PC-3 (cell line): ENCODE measurements around the gene EFCAB9. TPM values are rescaled to one million over a fixed set of nuclear protein-coding genes. Genes with fewer than 3 reads are reported as not detected.
A peak's percentile ranks its signal among the peaks of the same experiment; 100 is the strongest.

Experiments used
- ATAC-seq: fragments of 200-7000 bp; cut with Tn5 transposase; 2 replicates; pipeline ENCODE4 v1.9.1; 2020; ENCODE audit warnings: mild to moderate bottlenecking, moderate library complexity
- BruUV-seq: library from RNA; stranded (reverse); fragments of 400-500 nt; replicated peaks from 2 replicates; lab custom pipeline; 2021; lab: Mats Ljungman, UMichigan
- CTCF ChIA-PET: fragments of 300-600 bp; sonication (Branson Sonifier 250); formaldehyde crosslinking; loops from one replicate; lab custom pipeline; 2022; ENCODE audit warnings: antibody characterized with exemption; lab: Charles Lee
- POLR2A ChIA-PET: fragments of 300-600 bp; sonication (Branson Sonifier 250); formaldehyde crosslinking; loops from one replicate; lab custom pipeline; 2022; ENCODE audit warnings: antibody characterized with exemption; ENCODE audit not compliant: unreplicated experiment; lab: Charles Lee
- DNase-seq: peaks from one replicate; pipeline ENCODE4 v3.0.0-alpha.2; 2015
- H2AFZ ChIP-seq: fragments of 300-600 bp; sonication (generic); 2 replicates; pipeline ENCODE4 v1.6.0; 2016; ENCODE audit warnings: antibody characterized with exemption, low read length
- H3F3A ChIP-seq: fragments of 300-600 bp; sonication (generic); one replicate; pipeline ENCODE4 v1.6.0; 2017; ENCODE audit warnings: antibody characterized with exemption, low read length, control low read depth, mild to moderate bottlenecking; ENCODE audit not compliant: unreplicated experiment
- H3K27ac ChIP-seq: fragments of 300-600 bp; sonication (generic); 2 replicates; pipeline ENCODE4 v1.5.1; 2016; ENCODE audit warnings: mild to moderate bottlenecking, low read length
- H3K27me3 ChIP-seq: fragments of 300-600 bp; sonication (generic); 2 replicates; pipeline ENCODE4 v1.6.1; 2016; ENCODE audit warnings: low read length, mixed read lengths
- H3K36me3 ChIP-seq: fragments of 300-600 bp; sonication (generic); 2 replicates; pipeline ENCODE4 v1.6.1; 2016; ENCODE audit warnings: low read depth, mixed run types, low read length, mixed read lengths
- H3K4me1 ChIP-seq: fragments of 300-600 bp; sonication (generic); 2 replicates; pipeline ENCODE4 v1.5.1; 2016; ENCODE audit warnings: low read length; ENCODE audit not compliant: insufficient read depth
- H3K4me2 ChIP-seq: fragments of 300-600 bp; sonication (generic); 2 replicates; pipeline ENCODE4 v1.6.0; 2016; ENCODE audit warnings: low read length
- H3K4me3 ChIP-seq: fragments of 300-600 bp; sonication (generic); 2 replicates; pipeline ENCODE4 v1.5.1; 2016; ENCODE audit warnings: mild to moderate bottlenecking, low read length, mixed read lengths
- H3K79me2 ChIP-seq: fragments of 300-600 bp; sonication (generic); 2 replicates; pipeline ENCODE4 v1.6.1; 2017; ENCODE audit warnings: low read length, mixed read lengths
- H3K9ac ChIP-seq: fragments of 300-600 bp; sonication (generic); 2 replicates; pipeline ENCODE4 v1.6.0; 2016; ENCODE audit warnings: mild to moderate bottlenecking, low read length
- H3K9me2 ChIP-seq: fragments of 300-600 bp; sonication (generic); replicated peaks from 2 replicates; pipeline ENCODE4 v1.6.1; 2016; ENCODE audit warnings: mixed run types, low read length, mixed read lengths
- H3K9me3 ChIP-seq: fragments of 300-600 bp; sonication (generic); 2 replicates; pipeline ENCODE4 v1.6.1; 2016; ENCODE audit warnings: low read length, mixed read lengths
- H4K20me1 ChIP-seq: fragments of 300-600 bp; sonication (generic); 2 replicates; pipeline ENCODE4 v1.6.1; 2016; ENCODE audit warnings: low read length, mixed read lengths
- CTCF ChIP-seq: fragments of 300-600 bp; sonication (generic); conservative IDR thresholded peaks from 2 replicates; pipeline ENCODE4 v1.5.1; 2017; ENCODE audit warnings: antibody characterized with exemption, low read depth, mild to moderate bottlenecking, low read length
- EZH2 ChIP-seq: fragments of 300-600 bp; sonication (generic); IDR thresholded peaks from one replicate; pipeline ENCODE4 v1.6.1; 2017; ENCODE audit warnings: antibody characterized with exemption, mild to moderate bottlenecking, low read length; ENCODE audit not compliant: unreplicated experiment
- EZH2phosphoT487 ChIP-seq: fragments of 300-600 bp; sonication (generic); IDR thresholded peaks from 2 replicates; pipeline ENCODE4 v1.6.1; 2018; ENCODE audit warnings: mild to moderate bottlenecking, antibody characterized with exemption, low read length, borderline replicate concordance
- intact Hi-C: fragments of 100-400 bp; cut with micrococcal nuclease; formaldehyde crosslinking; loops from 2 replicates; pipeline ENCODE4 v1.9.0; 2023
- total RNA-seq: library from RNA; depleted of rRNA; stranded (reverse); fragments of >200 nt; gene quantifications from 2 replicates; pipeline ENCODE4 v1.2.3, GENCODE V29; 2014

EFCAB9 gene
- total RNA-seq, 1 experiment from 2014 or later = not detected

- BruUV-seq = no TSS peak
- no peaks in the 10 kb centered on the region for H3K36me3 ChIP-seq
- POLR2A ChIA-PET = interaction anchor here (0.6 kb wide), 1 partner anchor 697 kb away, joined by 4 read pairs; no protein-coding TSS in a partner anchor
- H3K79me2 ChIP-seq = peaks cover 18% of the 10 kb centered on the region
- no peaks in the 10 kb centered on the region for H3K9me3 ChIP-seq
- H3K4me1 ChIP-seq = no peaks in the 10 kb centered on the region
- peak; percentile 28 for DNase-seq
- no peak overlapping the region for H3K9ac ChIP-seq
- no peaks in the 10 kb centered on the region for H3K9me2 ChIP-seq
- H3K4me2 ChIP-seq = no peak overlapping the region
- TF ChIP-seq EZH2phosphoT487 = no peak
- peak; percentile 18; the same call in 1 of the 2 replicates for TF ChIP-seq CTCF
- H4K20me1 ChIP-seq = peaks cover 17% of the 10 kb centered on the region; the same call in 1 of the 2 replicates
- H3K27ac ChIP-seq = no peak overlapping the region
- ATAC-seq = peak; percentile 76
- CTCF ChIA-PET = interaction anchor here (0.6 to 1.1 kb wide), 2 partner anchors 26 to 120 kb away, joined by 3 to 4 read pairs; partner anchors contain the start of gene STK10
- no peaks in the 10 kb centered on the region for H3K27me3 ChIP-seq
- no peak overlapping the region for H2AFZ ChIP-seq
- no peak overlapping the region for H3K4me3 ChIP-seq
- intact Hi-C loops = no loop called here
- no peaks in the 10 kb centered on the region for H3F3A ChIP-seq
Observed at GRCh38 chr5:172162323-172162986, 31.5 kb upstream of the EFCAB9 start.

DNA sequence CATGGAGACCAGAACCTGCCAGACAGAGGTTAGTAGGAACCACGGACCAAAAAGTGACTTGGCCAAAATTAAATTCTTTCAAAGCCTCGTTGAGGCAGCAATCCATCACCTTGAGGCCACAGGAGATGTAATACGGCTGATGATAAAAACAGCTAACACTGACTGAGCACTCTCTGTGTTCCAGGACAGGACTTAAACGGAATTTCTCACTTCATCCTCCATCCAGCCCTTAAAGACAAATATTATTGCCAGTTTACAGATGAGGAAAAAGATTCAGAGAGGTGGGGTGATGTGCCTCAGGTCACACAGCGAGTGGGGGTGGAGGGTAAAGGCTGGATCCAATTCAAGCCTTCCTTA lies 31.0 kb upstream of the EFCAB9 start:
- H3K36me3 ChIP-seq = no peaks in the 10 kb centered on the region
- H3K79me2 ChIP-seq = peaks cover 18% of the 10 kb centered on the region
- no peaks in the 10 kb centered on the region for H3K4me1 ChIP-seq
- no peak overlapping the region for H2AFZ ChIP-seq
- no peaks in the 10 kb centered on the region for H3K9me3 ChIP-seq
- intact Hi-C loops = no loop called here
- ATAC-seq (no peak), DNase-seq (no peak)
- no peak for TF ChIP-seq EZH2
- TF ChIP-seq CTCF = no peak
- no peak overlapping the region for H3K27ac ChIP-seq
- ChIA-PET CTCF (interaction anchor here (1.1 kb wide), 1 partner anchor 25 kb away, joined by 4 read pairs; the partner anchor contains the start of gene STK10), POLR2A (no interaction called here)
- no peak overlapping the region for H3K4me2 ChIP-seq
- H3F3A ChIP-seq = no peaks in the 10 kb centered on the region
- H3K27me3 ChIP-seq = no peaks in the 10 kb centered on the region
- no peak overlapping the region for H3K9ac ChIP-seq
- peaks cover 17% of the 10 kb centered on the region; the same call in 1 of the 2 replicates for H4K20me1 ChIP-seq
- no peak overlapping the region for H3K4me3 ChIP-seq
- H3K9me2 ChIP-seq = no peaks in the 10 kb centered on the region
- no TSS peak for BruUV-seq

- ATAC-seq = no peak; the same call in 1 of the 2 replicates
- Histone ChIP-seq H3K36me3 (no peaks in the 10 kb centered on the region), H3K27me3 (no peaks in the 10 kb centered on the region), H3K4me2 (no peak overlapping the region), H3K4me1 (no peaks in the 10 kb centered on the region), H3K79me2 (peaks cover 18% of the 10 kb centered on the region), H3K9me2 (no peaks in the 10 kb centered on the region), H3F3A (no peaks in the 10 kb centered on the region), H3K4me3 (no peak overlapping the region), H4K20me1 (peaks cover 17% of the 10 kb centered on the region; the same call in 1 of the 2 replicates), H3K27ac (no peak overlapping the region), H3K9me3 (no peaks in the 10 kb centered on the region), H3K9ac (no peak overlapping the region), H2AFZ (no peak overlapping the region)
- CTCF ChIA-PET = no interaction called here
- intact Hi-C loops = no loop called here
- POLR2A ChIA-PET = no interaction called here
- no peak for DNase-seq
- no peak for TF ChIP-seq CTCF
- TF ChIP-seq EZH2 = no peak
- no peak for TF ChIP-seq EZH2phosphoT487
- BruUV-seq = no TSS peak
Observed at GRCh38 chr5:172163346-172163745, 30.6 kb upstream of the EFCAB9 start.
